ENCODE data around the gene ZNF839.

DNA sequence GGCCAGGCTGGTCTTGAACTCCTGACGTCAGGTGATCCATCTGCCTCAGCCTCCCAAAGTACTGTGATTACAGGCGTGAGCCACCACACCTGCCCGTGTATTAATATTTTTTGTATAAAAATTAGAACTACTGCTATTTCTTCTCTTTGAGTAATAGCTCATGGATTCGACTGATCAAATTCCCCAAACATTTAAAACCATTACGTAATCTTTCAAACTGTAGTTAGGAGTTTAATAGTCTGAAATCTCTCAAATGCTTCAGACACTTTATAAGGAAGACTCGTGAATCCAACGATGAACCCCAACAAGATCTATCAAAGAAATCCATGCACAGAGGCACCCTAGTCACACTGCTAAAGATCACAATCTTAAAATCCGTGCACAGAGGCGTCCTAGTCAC lies 59.3 kb downstream of the ZNF839 start:
- TF ChIP-seq POLR2A (IDR thresholded peaks at IDR 0.05), result no peak
- TF ChIP-seq, protein P1, sequence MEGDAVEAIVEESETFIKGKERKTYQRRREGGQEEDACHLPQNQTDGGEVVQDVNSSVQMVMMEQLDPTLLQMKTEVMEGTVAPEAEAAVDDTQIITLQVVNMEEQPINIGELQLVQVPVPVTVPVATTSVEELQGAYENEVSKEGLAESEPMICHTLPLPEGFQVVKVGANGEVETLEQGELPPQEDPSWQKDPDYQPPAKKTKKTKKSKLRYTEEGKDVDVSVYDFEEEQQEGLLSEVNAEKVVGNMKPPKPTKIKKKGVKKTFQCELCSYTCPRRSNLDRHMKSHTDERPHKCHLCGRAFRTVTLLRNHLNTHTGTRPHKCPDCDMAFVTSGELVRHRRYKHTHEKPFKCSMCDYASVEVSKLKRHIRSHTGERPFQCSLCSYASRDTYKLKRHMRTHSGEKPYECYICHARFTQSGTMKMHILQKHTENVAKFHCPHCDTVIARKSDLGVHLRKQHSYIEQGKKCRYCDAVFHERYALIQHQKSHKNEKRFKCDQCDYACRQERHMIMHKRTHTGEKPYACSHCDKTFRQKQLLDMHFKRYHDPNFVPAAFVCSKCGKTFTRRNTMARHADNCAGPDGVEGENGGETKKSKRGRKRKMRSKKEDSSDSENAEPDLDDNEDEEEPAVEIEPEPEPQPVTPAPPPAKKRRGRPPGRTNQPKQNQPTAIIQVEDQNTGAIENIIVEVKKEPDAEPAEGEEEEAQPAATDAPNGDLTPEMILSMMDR (IDR thresholded peaks at IDR 0.05), result no peak

All from Peyer's patch (tissue), 4 donors.